K562 (cell line): Measurements from ENCODE around the gene PCP4L1. TPM values are rescaled to one million over a fixed set of nuclear protein-coding genes. Genes with fewer than 3 reads are reported as not detected.

Experiments used
- ATAC-seq: fragments of 200-7000 bp; cut with Tn5 transposase; 3 replicates; pipeline ENCODE4 v1.9.1; 2020; ENCODE audit warnings: moderate library complexity
- BruUV-seq: library from RNA; stranded (reverse); fragments of 400-500 nt; replicated peaks from 2 replicates; lab custom pipeline; 2021; lab: Mats Ljungman, UMichigan
- CTCF ChIA-PET: fragments of 300-600 bp; formaldehyde crosslinking; extraction: SDS; loops from one replicate; lab custom pipeline; 2021; ENCODE audit warnings: low intra/inter-chr PET ratio; lab: Yijun Ruan, JAX
- POLR2A ChIA-PET: fragments of 300-600, 350-650 bp; sonication (Branson Sonifier 250); formaldehyde crosslinking; extraction: SDS; loops from one replicate; lab custom pipeline; 2021; ENCODE audit warnings: antibody characterized with exemption, inconsistent platforms; lab: Yijun Ruan, JAX
- DNase-seq, 4 experiments: peaks; one replicate each; pipeline versions ENCODE4 v3.0.0 to v3.0.0-alpha.2; 2011 to 2018; ENCODE audit warnings: low spot score in 3 of 4, mixed read lengths in 3 of 4; ENCODE audit errors: extremely low read depth in 1 of 4
- FAIRE-seq: peaks from 2 replicates; lab custom pipeline; 2011; peaks lifted over from hg19 to GRCh38; lab: Jason Lieb, UNC
- H2AFZ ChIP-seq: 2 replicates; pipeline ENCODE4 v1.6.0; 2011; ENCODE audit warnings: low read depth, low read length, control low read depth, inconsistent platforms
- H3K27ac ChIP-seq: fragments of 200-600 bp; 3 replicates; pipeline ENCODE4 v1.8.0; 2011; ENCODE audit warnings: low read depth, mild to moderate bottlenecking, control low read depth, inconsistent platforms, low read length, moderate library complexity, mixed read lengths; ENCODE audit errors: extremely low read depth
- H3K27me3 ChIP-seq, 2 experiments: fragments of 300-600 bp in 1 of 2; 2 replicates in 1 of 2; 3 replicates in 1 of 2; pipeline versions ENCODE4 v1.6.0 to v1.8.0; 2011; ENCODE audit warnings: inconsistent platforms in 2 of 2, low read length in 2 of 2, mild to moderate bottlenecking in 1 of 2, mixed read lengths in 1 of 2, moderate library complexity in 1 of 2; ENCODE audit not compliant: control insufficient read depth in 2 of 2, insufficient read depth in 2 of 2
- H3K36me3 ChIP-seq: fragments of 300-600 bp; 3 replicates; pipeline ENCODE4 v1.8.0; 2011; ENCODE audit warnings: mild to moderate bottlenecking, low read length, inconsistent platforms; ENCODE audit not compliant: control insufficient read depth, insufficient read depth
- H3K4me1 ChIP-seq, 2 experiments: fragments of 200-600 bp in 1 of 2; replicated peaks in 1 of 2; 2 replicates in 1 of 2; 3 replicates in 1 of 2; pipeline versions ENCODE4 v1.5.1 to v1.8.0; 2011; ENCODE audit warnings: inconsistent platforms in 2 of 2, low read length in 2 of 2, mild to moderate bottlenecking in 1 of 2, mixed read lengths in 1 of 2, moderate library complexity in 1 of 2; ENCODE audit not compliant: control insufficient read depth in 2 of 2, insufficient read depth in 2 of 2
- H3K4me2 ChIP-seq: 2 replicates; pipeline ENCODE4 v1.6.1; 2011; ENCODE audit warnings: low read length, control low read depth, inconsistent platforms, mixed read lengths; ENCODE audit not compliant: insufficient read depth
- H3K4me3 ChIP-seq: fragments of 200-600 bp; sonication (generic), shearing (Covaris generic); 2 replicates; pipeline ENCODE4 v1.5.1; 2016; ENCODE audit warnings: control low read depth, inconsistent platforms
- H3K79me2 ChIP-seq: fragments of 200-600 bp; 3 replicates; pipeline ENCODE4 v1.8.0; 2011; ENCODE audit warnings: low read length, inconsistent platforms; ENCODE audit not compliant: control insufficient read depth, insufficient read depth
- H3K9ac ChIP-seq, 2 experiments: 2 replicates each; pipeline versions ENCODE4 v1.6.0 to v1.6.1; 2011; ENCODE audit warnings: low read depth in 2 of 2, low read length in 2 of 2, control low read depth in 1 of 2, inconsistent platforms in 1 of 2, mild to moderate bottlenecking in 1 of 2, mixed read lengths in 1 of 2; ENCODE audit not compliant: insufficient read depth in 1 of 2
- H3K9me1 ChIP-seq: one replicate; pipeline ENCODE4 v1.6.0; 2011; ENCODE audit warnings: inconsistent platforms, mild to moderate bottlenecking, low read length, moderate library complexity; ENCODE audit not compliant: control insufficient read depth, insufficient read depth
- H3K9me3 ChIP-seq: replicated peaks from 2 replicates; pipeline ENCODE4 v1.5.1; 2011; ENCODE audit warnings: low read depth, low read length, inconsistent platforms; ENCODE audit not compliant: control insufficient read depth, insufficient read depth
- H4K20me1 ChIP-seq: replicated peaks from 2 replicates; pipeline ENCODE4 v1.6.1; 2011; ENCODE audit warnings: low read length, inconsistent platforms, mixed read lengths; ENCODE audit not compliant: control insufficient read depth, insufficient read depth
- CBX3 ChIP-seq, 2 experiments: IDR thresholded peaks; 1 replicate in 1 of 2; 2 replicates in 1 of 2; pipeline ENCODE4 v1.6.1; 2012; ENCODE audit warnings: inconsistent platforms in 2 of 2, low read length in 2 of 2, borderline replicate concordance in 1 of 2, control low read depth in 1 of 2
- CBX5 ChIP-seq: IDR thresholded peaks from 2 replicates; pipeline ENCODE4 v1.6.1; 2014; ENCODE audit warnings: low read depth, borderline replicate concordance
- CTCF ChIP-seq, 3 experiments: IDR thresholded peaks in 2 of 3; conservative IDR thresholded peaks in 1 of 3; 2 replicates each; pipeline ENCODE4 v1.5.1; 2011 to 2012; ENCODE audit warnings: low read length in 3 of 3, mild to moderate bottlenecking in 3 of 3, control low read depth in 2 of 3, improper control_type of control experiment in 1 of 3, inconsistent platforms in 1 of 3, low read depth in 1 of 3, mixed read lengths in 1 of 3, moderate library complexity in 1 of 3; ENCODE audit not compliant: insufficient read depth in 2 of 3
- GATAD2B ChIP-seq: fragments of 450-650 bp; IDR thresholded peaks from 2 replicates; pipeline ENCODE4 v1.6.1; 2017; ENCODE audit warnings: mild to moderate bottlenecking, borderline replicate concordance
- HMGN3 ChIP-seq: IDR thresholded peaks from 2 replicates; pipeline ENCODE4 v1.6.1; 2011; ENCODE audit warnings: borderline replicate concordance, low read depth, mild to moderate bottlenecking, mixed read lengths, low read length; ENCODE audit not compliant: insufficient read length; ENCODE audit errors: extremely low read depth
- KLF16 ChIP-seq: IDR thresholded peaks from 2 replicates; pipeline ENCODE4 v1.6.1; 2016; ENCODE audit warnings: antibody characterized with exemption
- PURB ChIP-seq: sonication (generic); formaldehyde crosslinking; IDR thresholded peaks from 2 replicates; pipeline ENCODE4 v1.9.0; 2021; ENCODE audit warnings: low read depth, mild to moderate bottlenecking, missing genetic modification reagents
- SMC3 ChIP-seq: conservative IDR thresholded peaks from 2 replicates; pipeline ENCODE4 v1.6.1; 2011; ENCODE audit warnings: low read depth, low read length, improper control_type of control experiment; ENCODE audit not compliant: insufficient read depth
- YY1 ChIP-seq, 3 experiments: IDR thresholded peaks; 2 replicates each; pipeline ENCODE4 v1.6.1; 2011; ENCODE audit warnings: low read length in 2 of 3, mild to moderate bottlenecking in 2 of 3, moderate library complexity in 2 of 3, borderline replicate concordance in 1 of 3, control low read depth in 1 of 3, low read depth in 1 of 3; ENCODE audit not compliant: insufficient read depth in 3 of 3, insufficient replicate concordance in 2 of 3, control insufficient read depth in 1 of 3, insufficient read length in 1 of 3; ENCODE audit errors: extremely low read depth in 1 of 3
- ZBTB9 ChIP-seq: fragments of 450-650 bp; formaldehyde crosslinking; IDR thresholded peaks from 2 replicates; pipeline ENCODE4 v1.4.0; 2020; ENCODE audit warnings: mild to moderate bottlenecking, moderate library complexity
- ZNF212 ChIP-seq: fragments of 450-650 bp; formaldehyde crosslinking; IDR thresholded peaks from 2 replicates; pipeline ENCODE4 v1.4.0; 2020; ENCODE audit warnings: mild to moderate bottlenecking
- WGBS: fragments of 100-300 bp; shearing (Covaris generic); methylation state at CpG from one replicate; pipeline ENCODE4 v1.1.6; 2016; ENCODE audit warnings: low coverage, mixed read lengths; ENCODE audit not compliant: insufficient coverage; ENCODE audit errors: missing lambda C conversion rate; 5-methylcytosine and 5-hydroxymethylcytosine counted together
- in situ Hi-C: fragments of 300-500 bp; cut with MboI; formaldehyde crosslinking; loops from 4 replicates; pipeline ENCODE4 v1.15.0; 2018; ENCODE audit warnings: inconsistent platforms, mixed read lengths
- intact Hi-C: fragments of 100-400 bp; cut with micrococcal nuclease; formaldehyde crosslinking; loops from 2 replicates; pipeline ENCODE4 v1.14.2; 2022
- polyA plus RNA-seq, 8 experiments: library from polyadenylated mRNA; depleted of rRNA in 4 of 8; stranded (reverse) in 5 of 8; unstranded in 3 of 8; fragments of >200 nt; fragmentation: Nextera tagmentation in 2 of 8; fragmentation: Illumina TruSeq in 1 of 8; extraction: Ambion mirVana in 2 of 8; extraction: Trizol in 1 of 8; gene quantifications; 2 replicates each; pipeline versions ENCODE4 v1.2.1 to v1.2.3, GENCODE V29; 2011 to 2014; ENCODE audit warnings: inconsistent platforms in 1 of 8, missing spikeins in 1 of 8
- total RNA-seq, 7 experiments: library from RNA; depleted of rRNA in 6 of 7; stranded (reverse); fragments of >200 nt in 6 of 7; fragmentation: Illumina TruSeq in 2 of 7; extraction: Trizol in 2 of 7; gene quantifications; 2 replicates each; pipeline versions ENCODE4 v1.2.1 to v1.2.3, GENCODE V29; 2011 to 2021; ENCODE audit warnings: low replicate concordance in 1 of 7

The PCP4L1 gene
- total and polyA plus RNA-seq, 9 of the 15 experiments (the other 6 are each of a cell fraction or from before 2014, with no cell fraction given) = not detected

GRCh38 chr1:161209790-161210409 lies 48.6 kb upstream of the PCP4L1 start:
- CTCF ChIA-PET = interaction anchor here (0.6 to 2.6 kb wide), 7 partner anchors 15 to 828 kb away, joined by 3 to 10 read pairs (median 3); no protein-coding TSS in a partner anchor
- Histone ChIP-seq H3K79me2 (no peaks in the 10 kb centered on the region), H3K9me3 (no peaks in the 10 kb centered on the region), H3K27ac (no peak overlapping the region), H3K9ac (0 out of 4 replicates have a peak overlapping the region, but pooled peaks of 1 of the 2 experiments have one; percentile 10), H4K20me1 (0 out of 2 replicates have a peak, but pooled peaks cover 8% of the 10 kb centered on the region), H3K9me1 (peaks cover 3% of the 10 kb centered on the region), H3K27me3 (no peaks in the 10 kb centered on the region), H3K4me2 (no peak overlapping the region), H3K4me1 (peaks cover 3 to 4% of the 10 kb centered on the region in 2 experiments; a peak in 1 of 5 replicates), H3K36me3 (peaks cover 90% of the 10 kb centered on the region), H2AFZ (no peak overlapping the region), H3K4me3 (no peak overlapping the region)
- no TSS peak for BruUV-seq
- WGBS = 24% methylated on average over 11 of the region's 11 CpGs
- peak; percentile 99 for ATAC-seq
- in situ Hi-C loops (no loop called here), intact Hi-C loops (loop anchor here (1.0 kb wide), 2 partner anchors 15 to 18 kb away; no protein-coding TSS in a partner anchor)
- FAIRE-seq = peak; percentile 92
- POLR2A ChIA-PET = interaction anchor here (0.6 to 1.6 kb wide), 3 partner anchors 10 to 380 kb away, joined by 3 to 6 read pairs (median 3); no protein-coding TSS in a partner anchor
- peak; percentile 86 to 89 (median 86) for DNase-seq
- TF ChIP-seq CTCF (IDR thresholded peaks at IDR 0.05 in 2 of 3, conservative IDR thresholded peaks at IDR 0.05 in 1 of 3; ENCODE audit: insufficient read depth in 2 of 3, low read depth in 1 of 3, low read length in 3 of 3) (peak; percentile 94 to 97 (median 96)), ZBTB9 (CRISPR knock-in tag) (0 out of 2 replicates have a peak, but pooled peaks have one; percentile 24), PURB (CRISPR knock-in tag) (no peak), KLF16 (0 out of 2 replicates have a peak, but pooled peaks have one; percentile 30), CBX3 (IDR thresholded peaks at IDR 0.05; ENCODE audit: borderline replicate concordance in 1 of 2, low read length in 2 of 2) (0 out of 3 replicates have a peak, but pooled peaks of 1 of the 2 experiments have one; percentile 9), YY1 (IDR thresholded peaks at IDR 0.05; ENCODE audit: borderline replicate concordance in 1 of 3, control insufficient read depth in 1 of 3, extremely low read depth in 1 of 3, insufficient read depth in 3 of 3, insufficient read length in 1 of 3, insufficient replicate concordance in 2 of 3, low read depth in 1 of 3, low read length in 2 of 3) (peak in 1 of 3 experiments; percentile 13), CBX5 (no peak), SMC3 (peak; percentile 88), ZNF212 (no peak), GATAD2B (peak; percentile 54; the same call in 1 of the 2 replicates), HMGN3 (no peak)
